H1 (cell line): ENCODE measurements around the gene IRF7. TPM values are rescaled to one million over a fixed set of nuclear protein-coding genes. Genes with fewer than 3 reads are reported as not detected.
"Not testable (repeated sequence)": the region's sequence is repeated elsewhere in the genome, so short reads cannot be mapped to it uniquely, and the experiment has no call there.

Source experiments
- CTCF ChIA-PET: fragments of 300-600 bp; sonication (Branson Sonifier 250); formaldehyde crosslinking; loops from one replicate; lab custom pipeline; 2021; ENCODE audit not compliant: partially characterized antibody; lab: Charles Lee
- POLR2A ChIA-PET: fragments of 300-600 bp; sonication (Branson Sonifier 250); formaldehyde crosslinking; loops from one replicate; lab custom pipeline; 2021; ENCODE audit warnings: inconsistent platforms; ENCODE audit not compliant: partially characterized antibody; lab: Charles Lee
- DNase-seq, 2 experiments: peaks; one replicate each; pipeline versions ENCODE4 v3.0.0 to v3.0.0-alpha.2; 2010 to 2022; ENCODE audit warnings: low spot score in 2 of 2, low read depth in 1 of 2, mixed read lengths in 1 of 2
- FAIRE-seq: peaks from 2 replicates; lab custom pipeline; 2011; peaks lifted over from hg19 to GRCh38; lab: Jason Lieb, UNC
- H2AFZ ChIP-seq: 2 replicates; pipeline ENCODE4 v1.8.1; 2012; ENCODE audit warnings: low read length, inconsistent platforms
- H2AK5ac ChIP-seq: 2 replicates; pipeline ENCODE4 v1.6.1; 2013; ENCODE audit warnings: low read depth, low read length
- H2BK120ac ChIP-seq: replicated peaks from 2 replicates; pipeline ENCODE3; 2013; ENCODE audit warnings: low read depth, low read length, inconsistent platforms
- H2BK12ac ChIP-seq: 2 replicates; pipeline ENCODE4 v1.6.1; 2013; ENCODE audit warnings: low read depth, low read length
- H2BK15ac ChIP-seq: 2 replicates; pipeline ENCODE4 v1.6.1; 2013; ENCODE audit warnings: low read length
- H2BK20ac ChIP-seq: 2 replicates; pipeline ENCODE4 v1.6.1; 2013; ENCODE audit warnings: low read length
- H2BK5ac ChIP-seq: 2 replicates; pipeline ENCODE4 v1.6.1; 2013; ENCODE audit warnings: low read depth, low read length
- H3K14ac ChIP-seq: 2 replicates; pipeline ENCODE4 v1.6.1; 2013; ENCODE audit warnings: inconsistent platforms; ENCODE audit not compliant: insufficient read length
- H3K18ac ChIP-seq: 2 replicates; pipeline ENCODE4 v1.6.1; 2013; ENCODE audit warnings: low read length; ENCODE audit errors: extremely low read depth
- H3K23ac ChIP-seq: 2 replicates; pipeline ENCODE4 v1.6.1; 2013; ENCODE audit warnings: inconsistent platforms; ENCODE audit not compliant: insufficient read length
- H3K23me2 ChIP-seq: 2 replicates; pipeline ENCODE4 v1.6.1; 2013; ENCODE audit warnings: low read depth, low read length
- H3K27ac ChIP-seq: 2 replicates; pipeline ENCODE4 v1.6.1; 2011; ENCODE audit warnings: low read depth, low read length, inconsistent platforms
- H3K27me3 ChIP-seq, 4 experiments: replicated peaks in 1 of 4; 1 replicate in 1 of 4; 2 replicates in 3 of 4; pipeline versions ENCODE4 v1.6.1 to v1.8.1; 2011 to 2013; ENCODE audit warnings: low read length in 3 of 4, mild to moderate bottlenecking in 3 of 4, inconsistent platforms in 2 of 4, mixed read lengths in 2 of 4, moderate library complexity in 1 of 4; ENCODE audit not compliant: control insufficient read depth in 3 of 4, insufficient read depth in 3 of 4; ENCODE audit errors: extremely low read depth in 1 of 4
- H3K36me3 ChIP-seq, 4 experiments: 2 replicates each; pipeline versions ENCODE4 v1.6.1 to v1.8.1; 2011 to 2013; ENCODE audit warnings: mild to moderate bottlenecking in 4 of 4, low read length in 3 of 4, moderate library complexity in 2 of 4, control low read depth in 1 of 4, inconsistent platforms in 1 of 4; ENCODE audit not compliant: insufficient read depth in 4 of 4, control insufficient read depth in 2 of 4
- H3K4ac ChIP-seq: replicated peaks from 2 replicates; pipeline ENCODE3; 2013; ENCODE audit warnings: low read length, low read depth, mixed read lengths, inconsistent platforms; ENCODE audit not compliant: insufficient read length
- H3K4me1 ChIP-seq, 4 experiments: replicated peaks in 1 of 4; 1 replicate in 1 of 4; 2 replicates in 3 of 4; pipeline versions ENCODE4 v1.6.1 to v1.8.1; 2011 to 2013; ENCODE audit warnings: low read length in 3 of 4, inconsistent platforms in 2 of 4, mixed read lengths in 1 of 4; ENCODE audit not compliant: insufficient read depth in 4 of 4, control insufficient read depth in 3 of 4
- H3K4me2 ChIP-seq, 2 experiments: 2 replicates each; pipeline versions ENCODE4 v1.6.1 to v1.8.1; 2011 to 2013; ENCODE audit warnings: low read depth in 2 of 2, low read length in 2 of 2, control low read depth in 1 of 2, inconsistent platforms in 1 of 2, mild to moderate bottlenecking in 1 of 2; ENCODE audit not compliant: insufficient read depth in 1 of 2
- H3K4me3 ChIP-seq, 4 experiments: fragments of 200-600, 300-600 bp in 1 of 4; sonication (generic), shearing (Covaris generic), sonication (Bioruptor Twin) in 1 of 4; 2 replicates each; pipeline versions ENCODE4 v1.5.1 to v1.8.1; 2011 to 2016; ENCODE audit warnings: low read length in 4 of 4, low read depth in 3 of 4, control low read depth in 2 of 4, inconsistent platforms in 2 of 4, mild to moderate bottlenecking in 2 of 4, mixed read lengths in 1 of 4, moderate library complexity in 1 of 4; ENCODE audit not compliant: insufficient read depth in 2 of 4; ENCODE audit errors: extremely low read depth in 1 of 4
- H3K56ac ChIP-seq: replicated peaks from 2 replicates; pipeline ENCODE3; 2013; ENCODE audit warnings: low read depth, mild to moderate bottlenecking, mixed read lengths, low read length, inconsistent platforms; ENCODE audit not compliant: insufficient read length
- H3K79me1 ChIP-seq: 2 replicates; pipeline ENCODE4 v1.6.1; 2013; ENCODE audit warnings: low read depth, low read length, control low read depth
- H3K79me2 ChIP-seq, 2 experiments: 2 replicates each; pipeline versions ENCODE4 v1.6.1 to v1.8.1; 2012 to 2013; ENCODE audit warnings: low read length in 2 of 2, mild to moderate bottlenecking in 2 of 2, inconsistent platforms in 1 of 2; ENCODE audit not compliant: insufficient read depth in 2 of 2, control insufficient read depth in 1 of 2
- H3K9ac ChIP-seq, 4 experiments: replicated peaks in 1 of 4; 1 replicate in 1 of 4; 2 replicates in 3 of 4; pipeline versions ENCODE4 v1.6.1 to v1.8.1; 2011 to 2013; ENCODE audit warnings: low read depth in 3 of 4, low read length in 3 of 4, control low read depth in 2 of 4, mild to moderate bottlenecking in 2 of 4, moderate library complexity in 2 of 4, inconsistent platforms in 1 of 4; ENCODE audit errors: extremely low read depth in 1 of 4
- H3K9me3 ChIP-seq, 2 experiments: 2 replicates each; pipeline versions ENCODE4 v1.6.1 to v1.8.1; 2012 to 2013; ENCODE audit warnings: mild to moderate bottlenecking in 2 of 2, moderate library complexity in 2 of 2, control low read depth in 1 of 2, inconsistent platforms in 1 of 2, low read depth in 1 of 2, low read length in 1 of 2, mixed read lengths in 1 of 2; ENCODE audit not compliant: insufficient read depth in 2 of 2
- H4K20me1 ChIP-seq, 2 experiments: replicated peaks in 1 of 2; 2 replicates each; pipeline versions ENCODE3 to v1.8.1; 2011 to 2013; ENCODE audit warnings: inconsistent platforms in 2 of 2, low read length in 2 of 2, mild to moderate bottlenecking in 1 of 2; ENCODE audit not compliant: insufficient read depth in 2 of 2, control insufficient read depth in 1 of 2
- H4K5ac ChIP-seq: 2 replicates; pipeline ENCODE4 v1.6.1; 2013; ENCODE audit warnings: low read length, low read depth, mixed read lengths, inconsistent platforms; ENCODE audit not compliant: insufficient read length
- H4K8ac ChIP-seq: 2 replicates; pipeline ENCODE4 v1.8.0; 2013; ENCODE audit warnings: mild to moderate bottlenecking, moderate library complexity, low read length, inconsistent platforms; ENCODE audit not compliant: insufficient read depth; ENCODE audit errors: extremely low read depth
- H4K91ac ChIP-seq: replicated peaks from 2 replicates; pipeline ENCODE3; 2013; ENCODE audit warnings: low read length, mixed read lengths, inconsistent platforms; ENCODE audit not compliant: insufficient read length
- BRCA1 ChIP-seq: IDR thresholded peaks from 2 replicates; pipeline ENCODE4 v1.6.1; 2012; ENCODE audit warnings: low read depth, low read length, improper control_type of control experiment
- CEBPB ChIP-seq: IDR thresholded peaks from 2 replicates; pipeline ENCODE4 v1.6.1; 2012; ENCODE audit warnings: low read depth, low read length
- CHD1 ChIP-seq: IDR thresholded peaks from 2 replicates; pipeline ENCODE4 v1.6.1; 2012; ENCODE audit warnings: low read depth, low read length, improper control_type of control experiment
- CREB1 ChIP-seq: IDR thresholded peaks from 2 replicates; pipeline ENCODE4 v1.6.1; 2012; ENCODE audit warnings: inconsistent platforms
- GTF2F1 ChIP-seq: IDR thresholded peaks from 2 replicates; pipeline ENCODE4 v1.6.1; 2012; ENCODE audit warnings: low read depth, low read length, improper control_type of control experiment, borderline replicate concordance
- KDM5A ChIP-seq: fragments of 200-600 bp; IDR thresholded peaks from 2 replicates; pipeline ENCODE4 v1.7.1; 2012; ENCODE audit warnings: mild to moderate bottlenecking, low read length, inconsistent platforms, mixed read lengths
- RBBP5 ChIP-seq: IDR thresholded peaks from 2 replicates; pipeline ENCODE4 v1.7.1; 2012; ENCODE audit warnings: low read depth, mild to moderate bottlenecking, inconsistent platforms, low read length, moderate library complexity, borderline replicate concordance
- RXRA ChIP-seq: IDR thresholded peaks from 2 replicates; pipeline ENCODE4 v1.6.1; 2011; ENCODE audit warnings: low read depth, mild to moderate bottlenecking, low read length, moderate library complexity; ENCODE audit not compliant: insufficient read depth
- SP1 ChIP-seq: IDR thresholded peaks from 2 replicates; pipeline ENCODE4 v1.6.1; 2011; ENCODE audit warnings: low read depth, low read length
- TEAD4 ChIP-seq: IDR thresholded peaks from 2 replicates; pipeline ENCODE4 v1.6.1; 2012; ENCODE audit warnings: low read depth, low read length, inconsistent platforms, mixed read lengths
- WGBS, 2 experiments: shearing (Covaris generic) in 1 of 2; methylation state at CpG; one replicate each; pipeline versions ENCODE4 v1.1.6 to v1.1.7; 2013 to 2015; ENCODE audit warnings: low lambda C conversion rate in 2 of 2, mixed read lengths in 2 of 2, inconsistent platforms in 1 of 2, low coverage in 1 of 2, missing lambda C conversion rate in 1 of 2; ENCODE audit not compliant: insufficient replicate concordance in 2 of 2, insufficient coverage in 1 of 2, insufficient read length in 1 of 2; ENCODE audit errors: extremely low coverage in 1 of 2, missing lambda C conversion rate in 1 of 2; 5-methylcytosine and 5-hydroxymethylcytosine counted together
- polyA plus RNA-seq, 7 experiments: library from polyadenylated mRNA; depleted of rRNA in 3 of 7; stranded (reverse) in 5 of 7; unstranded in 2 of 7; fragments of >200 nt in 5 of 7; fragments of 200-250 nt in 2 of 7; gene quantifications; 1 replicate in 5 of 7; 2 replicates in 1 of 7; 4 replicates in 1 of 7; pipeline versions ENCODE4 v1.2.1 to v1.2.3, GENCODE V29; 2011 to 2013; ENCODE audit warnings: missing spikeins in 2 of 7, mixed read lengths in 2 of 7
- total RNA-seq: library from RNA; stranded (reverse); fragmentation: NEBNext Ultra II Directional; extraction: Animal tissue kit (Norgen Biotek cat#: 25700); gene quantifications from 2 replicates; pipeline ENCODE4 v1.2.1, GENCODE V29; 2021

The IRF7 gene
- total and polyA plus RNA-seq, 2 of the 8 experiments (the other 6 are each of a cell fraction or from before 2014, with no cell fraction given) = 9.1 to 9.6 TPM

GRCh38 chr11:653837-654236, 38.1 kb upstream of the IRF7 start (continued):
- no peak for TF ChIP-seq RXRA
- no peak for TF ChIP-seq CEBPB
- no peak for TF ChIP-seq TEAD4
- no peak for TF ChIP-seq CHD1
- TF ChIP-seq CREB1 = no peak
- TF ChIP-seq BRCA1 = no peak
- TF ChIP-seq RBBP5 = no peak
- no peak for TF ChIP-seq KDM5A
- TF ChIP-seq SP1 = no peak
- no peak for TF ChIP-seq GTF2F1

- not testable (repeated sequence) for DNase-seq, H3K4me2 ChIP-seq, H3K79me2 ChIP-seq, H3K79me1 ChIP-seq, H3K23ac ChIP-seq, H4K8ac ChIP-seq, H2AK5ac ChIP-seq, H3K56ac ChIP-seq, H2BK20ac ChIP-seq, H3K9me3 ChIP-seq, H3K18ac ChIP-seq, FAIRE-seq, H2BK120ac ChIP-seq, H3K9ac ChIP-seq, H3K27me3 ChIP-seq, H3K27ac ChIP-seq, H3K4ac ChIP-seq, H4K20me1 ChIP-seq, H4K91ac ChIP-seq, H3K4me3 ChIP-seq, H2BK12ac ChIP-seq, H2BK15ac ChIP-seq, H3K14ac ChIP-seq, H4K5ac ChIP-seq, H2BK5ac ChIP-seq, H3K4me1 ChIP-seq, H3K23me2 ChIP-seq, H2AFZ ChIP-seq
- peaks cover 0 to 18% (median 5%) of the 10 kb centered on the region in 4 experiments; a peak in 6 of 8 replicates for H3K36me3 ChIP-seq
- 99% methylated on average over 14 of the region's 14 CpGs; no CpG with 5 or more reads in 1 of the 2 experiments for WGBS, 2 experiments
- CTCF ChIA-PET = interaction anchor here (0.7 kb wide), 1 partner anchor 53 kb away, joined by 3 read pairs; no protein-coding TSS in a partner anchor
- POLR2A ChIA-PET = interaction anchor here (0.9 kb wide), 1 partner anchor 82 kb away, joined by 4 read pairs; no protein-coding TSS in a partner anchor
Observed at GRCh38 chr11:653136-653535, 37.4 kb upstream of the IRF7 start.
